Nephron progenitor cell (in vitro differentiated cells): Measurements from ENCODE around the gene HIF1A.
A peak's percentile ranks its signal among the peaks of the same experiment; 100 is the strongest.
"Not testable (repeated sequence)": the region's sequence is repeated elsewhere in the genome, so short reads cannot be mapped to it uniquely, and the experiment has no call there.

Experiments
- DNase-seq: peaks from one replicate; pipeline ENCODE4 v3.0.0; 2021
- H3K27ac Mint-ChIP-seq: 2 replicates; pipeline ENCODE4 v1.8.0; 2021; ENCODE audit warnings: mild to moderate bottlenecking, moderate library complexity, mixed read lengths
- H3K27me3 Mint-ChIP-seq: 2 replicates; pipeline ENCODE4 v1.8.0; 2021; ENCODE audit warnings: mild to moderate bottlenecking, low read depth, mixed read lengths; ENCODE audit not compliant: poor library complexity
- H3K36me3 Mint-ChIP-seq: 2 replicates; pipeline ENCODE4 v1.8.0; 2021; ENCODE audit warnings: low read depth, mixed read lengths
- H3K4me1 Mint-ChIP-seq: 2 replicates; pipeline ENCODE4 v1.8.0; 2021; ENCODE audit warnings: mixed read lengths
- H3K4me3 Mint-ChIP-seq: 2 replicates; pipeline ENCODE4 v1.8.0; 2021; ENCODE audit warnings: mild to moderate bottlenecking, moderate library complexity, mixed read lengths
- H3K9me3 Mint-ChIP-seq: 2 replicates; pipeline ENCODE4 v1.8.0; 2021; ENCODE audit warnings: mild to moderate bottlenecking, moderate library complexity, mixed read lengths
- TF ChIP-seq, protein P1 (sequence below): fragments of 200-600 bp; sonication (generic); IDR thresholded peaks from 2 replicates; pipeline ENCODE4 v1.5.0; 2021; ENCODE audit warnings: antibody characterized with exemption

HIF1A gene

DNA sequence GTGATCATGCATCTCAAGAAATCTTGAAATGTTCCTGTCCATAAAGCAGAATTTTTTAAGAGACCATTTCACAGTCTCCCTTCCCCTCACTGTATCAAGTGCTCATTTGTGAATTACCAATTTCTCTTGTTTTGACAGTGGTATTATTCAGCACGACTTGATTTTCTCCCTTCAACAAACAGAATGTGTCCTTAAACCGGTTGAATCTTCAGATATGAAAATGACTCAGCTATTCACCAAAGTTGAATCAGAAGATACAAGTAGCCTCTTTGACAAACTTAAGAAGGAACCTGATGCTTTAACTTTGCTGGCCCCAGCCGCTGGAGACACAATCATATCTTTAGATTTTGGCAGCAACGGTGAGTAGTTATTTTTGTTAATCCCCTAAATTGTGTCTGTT is 41.4 kb downstream of the HIF1A start:
- DNase-seq, result no peak
- TF ChIP-seq, protein P1, sequence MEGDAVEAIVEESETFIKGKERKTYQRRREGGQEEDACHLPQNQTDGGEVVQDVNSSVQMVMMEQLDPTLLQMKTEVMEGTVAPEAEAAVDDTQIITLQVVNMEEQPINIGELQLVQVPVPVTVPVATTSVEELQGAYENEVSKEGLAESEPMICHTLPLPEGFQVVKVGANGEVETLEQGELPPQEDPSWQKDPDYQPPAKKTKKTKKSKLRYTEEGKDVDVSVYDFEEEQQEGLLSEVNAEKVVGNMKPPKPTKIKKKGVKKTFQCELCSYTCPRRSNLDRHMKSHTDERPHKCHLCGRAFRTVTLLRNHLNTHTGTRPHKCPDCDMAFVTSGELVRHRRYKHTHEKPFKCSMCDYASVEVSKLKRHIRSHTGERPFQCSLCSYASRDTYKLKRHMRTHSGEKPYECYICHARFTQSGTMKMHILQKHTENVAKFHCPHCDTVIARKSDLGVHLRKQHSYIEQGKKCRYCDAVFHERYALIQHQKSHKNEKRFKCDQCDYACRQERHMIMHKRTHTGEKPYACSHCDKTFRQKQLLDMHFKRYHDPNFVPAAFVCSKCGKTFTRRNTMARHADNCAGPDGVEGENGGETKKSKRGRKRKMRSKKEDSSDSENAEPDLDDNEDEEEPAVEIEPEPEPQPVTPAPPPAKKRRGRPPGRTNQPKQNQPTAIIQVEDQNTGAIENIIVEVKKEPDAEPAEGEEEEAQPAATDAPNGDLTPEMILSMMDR, result no peak
- Mint-ChIP-seq H3K4me1 (no peaks in the 10 kb centered on the region), H3K27ac (no peak overlapping the region), H3K36me3 (peaks cover 83% of the 10 kb centered on the region), H3K4me3 (no peak overlapping the region), H3K27me3 (peaks cover 3% of the 10 kb centered on the region), H3K9me3 (no peaks in the 10 kb centered on the region)

DNA sequence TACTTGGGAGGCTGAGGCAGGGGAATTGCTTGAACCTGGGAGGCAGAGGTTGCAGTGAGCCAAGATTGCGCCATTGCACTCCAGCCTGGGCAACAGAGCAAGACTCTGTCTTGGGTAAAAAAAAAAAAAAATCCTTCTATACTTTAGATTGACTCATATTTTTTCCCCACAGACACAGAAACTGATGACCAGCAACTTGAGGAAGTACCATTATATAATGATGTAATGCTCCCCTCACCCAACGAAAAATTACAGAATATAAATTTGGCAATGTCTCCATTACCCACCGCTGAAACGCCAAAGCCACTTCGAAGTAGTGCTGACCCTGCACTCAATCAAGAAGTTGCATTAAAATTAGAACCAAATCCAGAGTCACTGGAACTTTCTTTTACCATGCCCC is 42.6 kb downstream of the HIF1A start:
- H3K4me3 Mint-ChIP-seq, result no peak overlapping the region
- DNase-seq, result no peak
- peaks cover 82% of the 10 kb centered on the region for H3K36me3 Mint-ChIP-seq
- peak overlapping the region; percentile 73 for H3K27ac Mint-ChIP-seq
- peaks cover 3% of the 10 kb centered on the region for H3K27me3 Mint-ChIP-seq
- TF ChIP-seq, protein P1, result no peak
- H3K4me1 Mint-ChIP-seq, result no peaks in the 10 kb centered on the region
- no peaks in the 10 kb centered on the region for H3K9me3 Mint-ChIP-seq

DNA sequence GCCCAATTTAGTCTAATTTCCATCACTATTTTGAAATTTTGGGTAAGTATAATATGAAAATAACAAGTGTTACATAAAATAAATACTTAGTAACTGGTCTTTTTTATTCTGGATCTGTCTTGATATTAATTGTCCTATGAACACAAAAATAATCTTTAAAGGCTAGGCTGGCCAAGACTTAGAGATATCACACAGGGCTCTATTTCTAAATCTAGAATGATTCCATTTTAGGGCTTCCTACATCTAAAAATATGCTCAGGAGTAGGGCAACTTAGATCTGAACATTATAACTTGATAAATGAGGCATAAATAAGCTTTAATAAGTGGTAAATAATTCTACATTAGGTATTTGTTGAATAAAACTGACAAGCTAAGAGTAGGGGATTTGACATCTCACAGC is 43.8 kb downstream of the HIF1A start:
- Mint-ChIP-seq H3K27me3 (peaks cover 3% of the 10 kb centered on the region), H3K36me3 (peaks cover 83% of the 10 kb centered on the region), H3K4me1 (no peaks in the 10 kb centered on the region), H3K4me3 (no peak overlapping the region), H3K9me3 (no peaks in the 10 kb centered on the region), H3K27ac (no peak overlapping the region)
- TF ChIP-seq, protein P1, result no peak
- no peak for DNase-seq

DNA sequence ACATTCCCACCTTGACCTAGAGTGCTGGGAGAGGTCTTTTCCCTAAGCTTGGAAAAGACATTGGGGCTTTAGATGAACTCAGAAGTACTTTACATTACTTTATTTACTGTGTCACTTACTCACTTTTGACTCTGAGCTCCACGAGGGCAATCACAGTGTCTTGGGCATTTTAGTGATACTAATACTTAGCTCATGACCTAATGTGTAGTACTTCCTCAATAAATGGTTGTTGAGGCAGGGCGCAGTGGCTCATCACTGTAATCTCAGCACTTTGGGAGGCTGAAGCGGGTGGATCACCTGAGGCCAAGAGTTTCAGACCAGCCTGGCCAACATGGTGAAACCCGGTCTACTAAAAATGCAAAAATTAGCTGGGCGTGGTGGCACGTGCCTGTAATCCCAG is 47.1 kb downstream of the HIF1A start:
- no peaks in the 10 kb centered on the region for H3K4me1 Mint-ChIP-seq
- no peak overlapping the region for H3K27ac Mint-ChIP-seq
- TF ChIP-seq, protein P1, result no peak
- H3K36me3 Mint-ChIP-seq, result peaks cover 78% of the 10 kb centered on the region
- no peaks in the 10 kb centered on the region for H3K27me3 Mint-ChIP-seq
- H3K4me3 Mint-ChIP-seq, result no peak overlapping the region
- H3K9me3 Mint-ChIP-seq, result no peaks in the 10 kb centered on the region
- no peak for DNase-seq

DNA sequence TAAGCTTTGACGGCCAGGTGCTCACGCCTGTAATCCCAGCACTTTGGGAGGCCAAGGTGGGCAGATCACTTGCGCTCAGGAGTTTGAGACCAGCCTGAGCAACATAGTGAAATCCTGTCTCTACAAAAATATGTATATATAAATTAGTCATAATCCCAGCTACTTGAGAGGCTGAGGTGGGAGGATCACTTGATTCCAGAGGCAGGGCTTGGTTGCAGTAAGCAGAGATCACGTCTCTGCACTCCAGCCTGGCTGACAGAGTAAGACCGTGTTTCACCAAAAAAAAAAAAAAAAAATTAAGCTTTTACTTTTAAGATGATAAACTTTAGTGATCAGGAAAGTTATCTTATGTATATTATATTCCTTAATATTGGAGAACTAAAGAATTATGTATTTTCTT is 48.9 kb downstream of the HIF1A start:
- TF ChIP-seq, protein P1, result no peak
- Mint-ChIP-seq H3K36me3 (peaks cover 69% of the 10 kb centered on the region), H3K9me3 (no peaks in the 10 kb centered on the region), H3K4me1 (peaks cover 11% of the 10 kb centered on the region), H3K4me3 (no peak overlapping the region), H3K27me3 (no peaks in the 10 kb centered on the region), H3K27ac (no peak overlapping the region)
- DNase-seq, result no peak

DNA sequence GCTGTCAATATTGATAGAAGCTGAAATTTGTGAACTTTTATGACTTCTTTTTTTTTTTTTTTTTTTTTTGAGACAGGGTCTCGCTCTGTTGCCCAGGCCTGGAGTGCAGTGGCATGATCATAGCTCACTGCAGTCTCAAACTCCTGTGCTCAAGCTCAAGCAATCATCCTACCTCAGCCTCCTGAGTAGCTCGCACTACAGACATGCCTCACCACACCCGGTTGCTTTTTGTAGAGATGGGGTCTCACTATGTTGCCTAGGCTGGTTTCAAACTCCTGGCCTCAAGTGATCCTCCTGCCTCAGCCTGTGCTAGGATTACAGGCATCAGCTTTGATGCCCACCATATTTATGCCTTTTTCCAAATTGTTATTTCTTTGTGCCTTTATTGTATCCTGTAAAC is 51.0 kb downstream of the HIF1A start:
- not testable (repeated sequence) for H3K27me3 Mint-ChIP-seq, H3K9me3 Mint-ChIP-seq, H3K4me3 Mint-ChIP-seq, DNase-seq, H3K27ac Mint-ChIP-seq
- Mint-ChIP-seq H3K4me1 (peaks cover 29% of the 10 kb centered on the region), H3K36me3 (peaks cover 56% of the 10 kb centered on the region)
